HEK293T (cell line): ENCODE data around the gene INS.

Source experiments
- CTCF ChIA-PET: fragments of 350-600 bp; formaldehyde crosslinking; extraction: SDS; loops from one replicate; lab custom pipeline; 2021; ENCODE audit warnings: antibody characterized with exemption, inconsistent platforms; lab: Yijun Ruan, JAX
- POLR2A ChIA-PET: fragments of 350-600 bp; formaldehyde crosslinking; extraction: SDS; loops from one replicate; lab custom pipeline; 2020; ENCODE audit warnings: antibody characterized with exemption, inconsistent platforms; lab: Yijun Ruan, JAX
- DNase-seq: peaks from one replicate; pipeline ENCODE4 v3.0.0; 2012; ENCODE audit warnings: mixed read lengths; ENCODE audit errors: extremely low spot score
- ARNT ChIP-seq: fragments of 450-650 bp; IDR thresholded peaks from 2 replicates; pipeline ENCODE4 v1.6.1; 2017; ENCODE audit warnings: mild to moderate bottlenecking
- BHLHE40 ChIP-seq: fragments of 450-650 bp; IDR thresholded peaks from 2 replicates; pipeline ENCODE4 v1.6.1; 2016; ENCODE audit warnings: mild to moderate bottlenecking, moderate library complexity, borderline replicate concordance
- CTBP1 ChIP-seq: fragments of 450-650 bp; IDR thresholded peaks from 2 replicates; pipeline ENCODE4 v1.6.1; 2016; ENCODE audit warnings: borderline replicate concordance
- ELF4 ChIP-seq: fragments of 450-650 bp; IDR thresholded peaks from 2 replicates; pipeline ENCODE4 v1.6.1; 2017; ENCODE audit warnings: antibody characterized with exemption
- FOXA1 ChIP-seq: fragments of 450-650 bp; IDR thresholded peaks from 2 replicates; pipeline ENCODE4 v1.6.1; 2016; ENCODE audit warnings: mild to moderate bottlenecking
- FOXK2 ChIP-seq: fragments of 450-650 bp; IDR thresholded peaks from 2 replicates; pipeline ENCODE4 v1.6.1; 2016; ENCODE audit warnings: mild to moderate bottlenecking
- FOXM1 ChIP-seq: fragments of 450-650 bp; IDR thresholded peaks from 2 replicates; pipeline ENCODE4 v1.6.1; 2017; ENCODE audit warnings: mild to moderate bottlenecking, borderline replicate concordance
- HDGF ChIP-seq: fragments of 450-650 bp; IDR thresholded peaks from 2 replicates; pipeline ENCODE4 v1.6.1; 2017; ENCODE audit warnings: antibody characterized with exemption, borderline replicate concordance
- L3MBTL2 ChIP-seq: fragments of 450-650 bp; conservative IDR thresholded peaks from 2 replicates; pipeline ENCODE4 v1.6.1; 2016; ENCODE audit warnings: mild to moderate bottlenecking
- LEF1 ChIP-seq: fragments of 450-650 bp; IDR thresholded peaks from 2 replicates; pipeline ENCODE4 v1.6.1; 2017; ENCODE audit warnings: mild to moderate bottlenecking, borderline replicate concordance
- NFRKB ChIP-seq: fragments of 450-650 bp; IDR thresholded peaks from 2 replicates; pipeline ENCODE4 v1.6.1; 2016; ENCODE audit warnings: mild to moderate bottlenecking, moderate library complexity
- PKNOX1 ChIP-seq: fragments of 450-650 bp; IDR thresholded peaks from 2 replicates; pipeline ENCODE4 v1.6.1; 2016
- SP1 ChIP-seq: fragments of 450-650 bp; IDR thresholded peaks from 2 replicates; pipeline ENCODE4 v1.6.1; 2017
- SUZ12 ChIP-seq: fragments of 450-650 bp; IDR thresholded peaks from 2 replicates; pipeline ENCODE4 v1.6.1; 2016; ENCODE audit warnings: mild to moderate bottlenecking
- TARDBP ChIP-seq: fragments of 450-650 bp; IDR thresholded peaks from 2 replicates; pipeline ENCODE4 v1.6.1; 2016
- ZNF384 ChIP-seq: fragments of 450-650 bp; IDR thresholded peaks from 2 replicates; pipeline ENCODE4 v1.6.1; 2016

INS gene

DNA sequence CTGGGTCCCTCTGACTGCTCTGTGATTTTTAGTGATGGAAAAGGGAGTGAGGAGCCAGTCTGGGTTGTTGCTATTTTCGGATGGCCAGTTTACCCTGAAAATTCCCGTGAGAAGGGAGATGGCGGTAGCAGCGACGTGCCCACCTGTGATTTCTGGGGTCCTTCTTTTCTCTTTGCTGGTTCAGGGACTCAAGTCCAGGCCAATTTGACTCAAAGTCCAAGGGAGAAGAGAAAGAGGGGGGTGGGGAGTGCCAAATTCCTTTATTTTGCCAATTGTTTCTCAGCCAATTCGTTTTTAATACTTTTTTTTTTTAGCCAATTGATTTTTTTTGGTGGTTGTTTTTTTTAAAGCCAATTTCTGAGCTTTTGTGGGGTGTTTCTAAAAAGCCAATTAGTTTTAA, 28.8 kb downstream of the INS start:
- ChIA-PET CTCF (no interaction called here), POLR2A (no interaction called here)
- no peak for DNase-seq
- no peak for TF ChIP-seq ELF4
- no peak for TF ChIP-seq BHLHE40
- no peak for TF ChIP-seq FOXA1
- TF ChIP-seq CTBP1: no peak
- TF ChIP-seq NFRKB: no peak
- no peak for TF ChIP-seq TARDBP
- TF ChIP-seq SUZ12: no peak
- TF ChIP-seq HDGF: no peak
- TF ChIP-seq ARNT: no peak
- TF ChIP-seq LEF1: no peak
- TF ChIP-seq FOXM1: no peak
- no peak for TF ChIP-seq SP1
- TF ChIP-seq ZNF384: no peak

GRCh38 chr11:2131371-2132236, 29.4 kb downstream of the INS start:
- POLR2A ChIA-PET: no interaction called here
- DNase-seq: no peak
- CTCF ChIA-PET: no interaction called here
- TF ChIP-seq ELF4 (no peak), SUZ12 (no peak), SP1 (no peak), FOXK2 (no peak), TARDBP (no peak), PKNOX1 (no peak), ARNT (no peak), CTBP1 (no peak), BHLHE40 (no peak), L3MBTL2 (no peak), HDGF (no peak), FOXM1 (no peak), FOXA1 (no peak), NFRKB (no peak), ZNF384 (no peak), LEF1 (no peak)

DNA sequence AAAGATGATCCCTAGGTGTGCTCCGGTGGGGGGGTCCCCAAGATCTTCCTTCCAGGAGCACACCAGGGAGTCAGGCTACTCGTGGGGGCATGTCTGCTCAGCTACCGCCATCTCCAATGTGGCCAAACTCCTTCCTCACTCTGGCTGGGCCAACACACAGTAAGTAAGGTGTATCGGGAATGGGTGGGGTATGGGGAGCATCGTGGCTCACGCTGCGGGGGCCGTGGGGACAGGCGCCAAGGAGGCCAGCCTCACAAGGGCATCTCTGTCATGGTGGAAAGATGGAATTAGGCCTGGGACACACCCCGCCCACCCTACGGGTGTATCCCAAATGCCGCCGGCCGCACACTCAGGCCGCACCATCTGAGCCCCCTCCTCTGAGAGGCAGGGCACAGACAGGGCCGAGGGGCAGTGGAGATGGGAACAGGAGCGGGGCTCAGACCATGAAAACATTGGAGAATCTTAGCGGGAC, 30.1 kb downstream of the INS start:
- ChIA-PET CTCF (no interaction called here), POLR2A (no interaction called here)
- no peak for DNase-seq

DNA sequence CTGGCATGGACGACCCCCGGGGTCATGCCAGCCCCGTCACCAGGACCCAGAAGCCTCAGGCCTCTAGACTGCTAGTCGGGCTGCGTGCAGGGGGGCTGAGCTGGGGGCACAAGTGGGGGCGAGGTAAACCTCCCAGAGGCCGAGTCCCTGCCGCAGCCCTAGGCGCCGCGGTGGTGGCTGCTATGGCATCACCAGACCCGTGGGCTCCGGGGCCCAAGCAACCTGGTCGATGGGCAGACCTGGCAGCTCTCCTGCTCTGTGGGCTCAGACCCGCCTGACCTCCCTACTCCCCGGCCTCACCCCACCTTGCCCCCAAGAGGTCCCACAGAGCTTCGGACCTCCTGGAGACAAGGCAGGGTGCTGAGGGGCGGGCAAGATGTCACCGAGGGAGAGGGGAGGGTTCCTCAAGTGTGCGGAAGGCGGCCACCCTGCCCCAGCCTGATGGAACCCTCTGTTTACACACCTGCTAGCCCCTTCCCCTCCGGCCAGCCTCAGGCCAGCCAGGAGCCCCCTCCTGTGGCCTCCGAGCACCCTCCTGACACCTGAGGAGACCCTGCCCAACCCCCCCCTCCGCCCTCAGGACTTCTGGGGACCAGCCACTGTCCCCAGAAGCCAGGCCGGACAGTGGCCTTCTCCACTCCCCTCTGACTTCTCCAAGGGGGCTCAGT, 31.2 kb downstream of the INS start:
- TF ChIP-seq NFRKB (no peak), BHLHE40 (no peak), PKNOX1 (no peak), L3MBTL2 (no peak), FOXA1 (no peak), CTBP1 (no peak), ZNF384 (no peak), SUZ12 (no peak), FOXK2 (no peak), ELF4 (no peak), FOXM1 (no peak), ARNT (no peak), SP1 (no peak), TARDBP (no peak), LEF1 (no peak), HDGF (no peak)
- ChIA-PET CTCF (no interaction called here), POLR2A (no interaction called here)
- DNase-seq: no peak

More for the DNA sequence above, 30.1 kb downstream of the INS start:
- TF ChIP-seq FOXM1 (no peak), ARNT (no peak), LEF1 (no peak), BHLHE40 (no peak), ZNF384 (no peak), L3MBTL2 (no peak), TARDBP (no peak), FOXK2 (no peak), CTBP1 (no peak), SUZ12 (no peak)

- CTCF ChIA-PET: no interaction called here
- POLR2A ChIA-PET: no interaction called here
- no peak for TF ChIP-seq ELF4
- TF ChIP-seq BHLHE40: no peak
- no peak for TF ChIP-seq HDGF
- no peak for TF ChIP-seq TARDBP
- no peak for TF ChIP-seq CTBP1
- no peak for TF ChIP-seq L3MBTL2
- TF ChIP-seq NFRKB: no peak
- no peak for TF ChIP-seq SP1
- no peak for TF ChIP-seq FOXK2
- TF ChIP-seq FOXM1: no peak
- no peak for DNase-seq
These were observed 31.7 kb downstream of the INS start for GRCh38 chr11:2129308-2129698.
